ENCODE measurements around the gene PLA2G2D. TPM values are rescaled to one million over a fixed set of nuclear protein-coding genes. Genes with fewer than 3 reads are reported as not detected.

PLA2G2D gene
- total and polyA plus RNA-seq, 2 of the 8 experiments (the other 6 are each of a cell fraction or from before 2014, with no cell fraction given): not detected

- no peak overlapping the region for H3K4me3 ChIP-seq (ENCODE audit: extremely low read depth in 1 of 4, insufficient read depth in 2 of 4, low read depth in 3 of 4, low read length in 4 of 4)
- CTCF ChIA-PET (ENCODE audit: partially characterized antibody): interaction anchor here (0.6 to 13.5 kb wide), 19 partner anchors 8 to 268 kb away, joined by 3 to 127 read pairs (median 6); partner anchors contain the start of genes PLA2G2A and PLA2G2E
- no peak overlapping the region for H4K91ac ChIP-seq (replicated peaks; ENCODE audit: insufficient read length, low read length)
- no peak overlapping the region for H3K18ac ChIP-seq (ENCODE audit: extremely low read depth, low read length)
- no peaks in the 10 kb centered on the region for H3K27me3 ChIP-seq (replicated peaks in 1 of 4; ENCODE audit: control insufficient read depth in 3 of 4, extremely low read depth in 1 of 4, insufficient read depth in 3 of 4, low read length in 3 of 4)
- H3K36me3 ChIP-seq (ENCODE audit: control insufficient read depth in 2 of 4, insufficient read depth in 4 of 4, low read length in 3 of 4): no peaks in the 10 kb centered on the region
- H2BK5ac ChIP-seq (ENCODE audit: low read depth, low read length): no peak overlapping the region
- no peak overlapping the region for H2BK20ac ChIP-seq (ENCODE audit: low read length)
- no peak overlapping the region for H3K4ac ChIP-seq (replicated peaks; ENCODE audit: insufficient read length, low read depth, low read length)
- no peaks in the 10 kb centered on the region for H3K79me1 ChIP-seq (ENCODE audit: low read depth, low read length)
- no peak overlapping the region for H2BK15ac ChIP-seq (ENCODE audit: low read length)
- H2BK12ac ChIP-seq (ENCODE audit: low read depth, low read length): no peak overlapping the region
- H3K79me2 ChIP-seq (ENCODE audit: control insufficient read depth in 1 of 2, insufficient read depth in 2 of 2, low read length in 2 of 2): no peaks in the 10 kb centered on the region
- H3K23me2 ChIP-seq (ENCODE audit: low read depth, low read length): no peaks in the 10 kb centered on the region
- no peaks in the 10 kb centered on the region for H4K20me1 ChIP-seq (replicated peaks in 1 of 2; ENCODE audit: control insufficient read depth in 1 of 2, insufficient read depth in 2 of 2, low read length in 2 of 2)
- H3K4me2 ChIP-seq (ENCODE audit: insufficient read depth in 1 of 2, low read depth in 2 of 2, low read length in 2 of 2): no peak overlapping the region
- POLR2A ChIA-PET (ENCODE audit: partially characterized antibody): no interaction called here
- H3K27ac ChIP-seq (ENCODE audit: low read depth, low read length): no peak overlapping the region
- H3K23ac ChIP-seq (ENCODE audit: insufficient read length): no peak overlapping the region
- FAIRE-seq: no peak
- no peak overlapping the region for H2AK5ac ChIP-seq (ENCODE audit: low read depth, low read length)
- no peak overlapping the region for H3K56ac ChIP-seq (replicated peaks; ENCODE audit: insufficient read length, low read depth, low read length)
- no peak for DNase-seq (ENCODE audit: low read depth in 1 of 2, low spot score in 2 of 2)
- H2BK120ac ChIP-seq (replicated peaks; ENCODE audit: low read depth, low read length): no peak overlapping the region
- no peak overlapping the region for H4K8ac ChIP-seq (ENCODE audit: extremely low read depth, insufficient read depth, low read length)
- no peak overlapping the region for H3K9ac ChIP-seq (replicated peaks in 1 of 4; ENCODE audit: extremely low read depth in 1 of 4, low read depth in 3 of 4, low read length in 3 of 4)
- H3K14ac ChIP-seq (ENCODE audit: insufficient read length): no peak overlapping the region
- no peaks in the 10 kb centered on the region for H3K9me3 ChIP-seq (ENCODE audit: insufficient read depth in 2 of 2, low read depth in 1 of 2, low read length in 1 of 2)
- WGBS, 2 experiments (ENCODE audit: extremely low coverage in 1 of 2, insufficient coverage in 1 of 2, insufficient read length in 1 of 2, insufficient replicate concordance in 2 of 2, low coverage in 1 of 2, low lambda C conversion rate in 2 of 2, missing lambda C conversion rate in 1 of 2): 95% methylated on average over 6 of the region's 6 CpGs; no CpG with 5 or more reads in 1 of the 2 experiments
- H3K4me1 ChIP-seq (replicated peaks in 1 of 4; ENCODE audit: control insufficient read depth in 3 of 4, insufficient read depth in 4 of 4, low read length in 3 of 4): peaks cover 0 to 11% (median 5%) of the 10 kb centered on the region in 4 experiments; a peak in 6 of 7 replicates
- no peak overlapping the region for H2AFZ ChIP-seq (ENCODE audit: low read length)
- H4K5ac ChIP-seq (ENCODE audit: insufficient read length, low read depth, low read length): no peak overlapping the region
- no peak for TF ChIP-seq MAFK (IDR thresholded peaks at IDR 0.05; ENCODE audit: low read depth, low read length)
- TF ChIP-seq JUN (IDR thresholded peaks at IDR 0.05; ENCODE audit: low read depth, low read length): no peak
- no peak for TF ChIP-seq CHD1 (IDR thresholded peaks at IDR 0.05; ENCODE audit: low read depth, low read length)
- TF ChIP-seq EZH2 (IDR thresholded peaks at IDR 0.05; ENCODE audit: low read depth, low read length, severe bottlenecking): no peak
- TF ChIP-seq CREB1 (IDR thresholded peaks at IDR 0.05): no peak
- no peak for TF ChIP-seq RFX5 (IDR thresholded peaks at IDR 0.05; ENCODE audit: borderline replicate concordance, low read depth, low read length)
- no peak for TF ChIP-seq TEAD4 (IDR thresholded peaks at IDR 0.05; ENCODE audit: low read depth, low read length)
- TF ChIP-seq FOSL1 (IDR thresholded peaks at IDR 0.05; ENCODE audit: insufficient read depth, low read depth, low read length): no peak
- TF ChIP-seq RBBP5 (IDR thresholded peaks at IDR 0.05; ENCODE audit: borderline replicate concordance, low read depth, low read length): no peak
- TF ChIP-seq SIRT6 (IDR thresholded peaks at IDR 0.05; ENCODE audit: low read length): no peak
- TF ChIP-seq KDM1A (IDR thresholded peaks at IDR 0.05; ENCODE audit: borderline replicate concordance, low read length): no peak; the same call in 1 of the 2 replicates
- TF ChIP-seq TBP (IDR thresholded peaks at IDR 0.05; ENCODE audit: low read depth, low read length): no peak
- no peak for TF ChIP-seq ASH2L (IDR thresholded peaks at IDR 0.05; ENCODE audit: low read length)
- no peak for TF ChIP-seq EP300 (IDR thresholded peaks at IDR 0.05; ENCODE audit: borderline replicate concordance in 1 of 2, low read depth in 2 of 2, low read length in 2 of 2)
Measured at GRCh38 chr1:20150969-20151368, 31.6 kb upstream of the PLA2G2D start.
